NB4 (cell line): ENCODE results near the gene FNDC11.
"Not testable (repeated sequence)": the region's sequence is repeated elsewhere in the genome, so short reads cannot be mapped to it uniquely, and the experiment has no call there.

Experiments
- DNase-seq: peaks from one replicate; pipeline ENCODE4 v3.0.0; 2010; ENCODE audit warnings: low read depth
- H3K4me3 ChIP-seq: one replicate; pipeline ENCODE4 v1.5.1; 2011; ENCODE audit warnings: mild to moderate bottlenecking, low read depth, low read length, moderate library complexity
- MYC ChIP-seq: IDR thresholded peaks from 2 replicates; pipeline ENCODE4 v1.6.1; 2011; ENCODE audit warnings: low read depth, low read length
- POLR2A ChIP-seq: IDR thresholded peaks from 2 replicates; pipeline ENCODE4 v1.6.1; 2011; ENCODE audit warnings: mild to moderate bottlenecking; ENCODE audit not compliant: insufficient read length; ENCODE audit errors: extremely low read depth
- TF ChIP-seq, protein P1 (sequence below): IDR thresholded peaks from one replicate; pipeline ENCODE4 v1.5.1; 2012; ENCODE audit warnings: low read depth, low read length
- TF ChIP-seq, protein P2 (sequence below): IDR thresholded peaks from 2 replicates; pipeline ENCODE4 v1.6.1; 2011; ENCODE audit warnings: low read depth, low read length

Gene FNDC11

DNA sequence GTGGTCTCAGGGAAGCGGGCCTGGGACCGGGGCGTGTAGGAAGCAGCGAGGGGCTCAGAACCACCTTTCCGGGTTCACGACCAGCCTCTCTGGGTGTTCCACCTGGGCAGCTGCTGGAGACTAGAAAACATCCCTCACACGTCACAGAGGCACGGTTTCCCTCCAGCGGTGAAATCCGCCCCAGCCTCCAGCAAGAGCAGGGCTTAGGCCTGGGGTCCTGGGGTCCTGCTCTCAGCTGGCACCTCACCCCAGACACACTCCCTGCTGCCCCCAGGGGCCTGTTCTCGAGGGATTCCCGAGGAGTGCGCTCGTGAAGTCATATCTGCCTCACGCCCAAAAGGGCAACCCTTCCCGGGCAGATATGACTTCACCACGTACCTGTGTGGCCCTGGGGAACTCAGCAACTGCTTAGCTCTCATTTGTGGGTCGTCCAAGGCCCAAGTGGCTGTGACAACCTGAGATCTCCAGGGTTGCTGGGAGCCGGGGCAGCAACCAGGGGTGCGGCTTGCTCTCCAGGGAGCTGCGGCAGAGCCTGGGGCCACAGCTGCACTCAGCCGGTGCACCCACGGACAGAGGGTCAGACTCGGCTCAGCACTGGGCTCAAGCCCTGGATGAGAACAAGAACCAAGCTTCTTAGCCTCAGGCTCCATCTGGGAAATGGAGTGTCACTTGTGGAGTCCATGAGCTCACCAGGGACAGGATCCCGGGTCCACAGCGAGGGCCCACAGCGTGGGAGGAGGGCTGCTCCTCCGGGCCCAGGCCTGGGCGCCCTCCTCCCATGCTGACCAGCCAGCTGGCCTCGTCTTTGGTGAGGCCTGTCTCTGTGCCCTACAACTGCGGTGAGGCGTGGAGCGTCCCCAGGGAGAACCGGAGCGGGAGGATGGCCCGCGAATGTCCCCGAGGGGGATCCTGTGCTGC is 661 bp downstream of the FNDC11 start:
- H3K4me3 ChIP-seq: no peak overlapping the region
- TF ChIP-seq, protein P1, sequence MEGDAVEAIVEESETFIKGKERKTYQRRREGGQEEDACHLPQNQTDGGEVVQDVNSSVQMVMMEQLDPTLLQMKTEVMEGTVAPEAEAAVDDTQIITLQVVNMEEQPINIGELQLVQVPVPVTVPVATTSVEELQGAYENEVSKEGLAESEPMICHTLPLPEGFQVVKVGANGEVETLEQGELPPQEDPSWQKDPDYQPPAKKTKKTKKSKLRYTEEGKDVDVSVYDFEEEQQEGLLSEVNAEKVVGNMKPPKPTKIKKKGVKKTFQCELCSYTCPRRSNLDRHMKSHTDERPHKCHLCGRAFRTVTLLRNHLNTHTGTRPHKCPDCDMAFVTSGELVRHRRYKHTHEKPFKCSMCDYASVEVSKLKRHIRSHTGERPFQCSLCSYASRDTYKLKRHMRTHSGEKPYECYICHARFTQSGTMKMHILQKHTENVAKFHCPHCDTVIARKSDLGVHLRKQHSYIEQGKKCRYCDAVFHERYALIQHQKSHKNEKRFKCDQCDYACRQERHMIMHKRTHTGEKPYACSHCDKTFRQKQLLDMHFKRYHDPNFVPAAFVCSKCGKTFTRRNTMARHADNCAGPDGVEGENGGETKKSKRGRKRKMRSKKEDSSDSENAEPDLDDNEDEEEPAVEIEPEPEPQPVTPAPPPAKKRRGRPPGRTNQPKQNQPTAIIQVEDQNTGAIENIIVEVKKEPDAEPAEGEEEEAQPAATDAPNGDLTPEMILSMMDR: no peak
- TF ChIP-seq, protein P2, sequence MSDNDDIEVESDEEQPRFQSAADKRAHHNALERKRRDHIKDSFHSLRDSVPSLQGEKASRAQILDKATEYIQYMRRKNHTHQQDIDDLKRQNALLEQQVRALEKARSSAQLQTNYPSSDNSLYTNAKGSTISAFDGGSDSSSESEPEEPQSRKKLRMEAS: no peak
- TF ChIP-seq POLR2A (no peak), MYC (no peak)
- DNase-seq: peak; percentile 76

- DNase-seq: no peak
- H3K4me3 ChIP-seq: no peak overlapping the region
- no peak for TF ChIP-seq POLR2A
- TF ChIP-seq, protein P1: no peak
- TF ChIP-seq, protein P2: no peak
- no peak for TF ChIP-seq MYC
These were observed 1.9 kb downstream of the FNDC11 start for GRCh38 chr20:63555661-63556381.

- TF ChIP-seq, protein P1: no peak
- TF ChIP-seq MYC: no peak
- TF ChIP-seq POLR2A: no peak
- TF ChIP-seq, protein P2: no peak
- no peak overlapping the region for H3K4me3 ChIP-seq
- DNase-seq: no peak
These were observed 3.0 kb downstream of the FNDC11 start for GRCh38 chr20:63556873-63557478.

DNA sequence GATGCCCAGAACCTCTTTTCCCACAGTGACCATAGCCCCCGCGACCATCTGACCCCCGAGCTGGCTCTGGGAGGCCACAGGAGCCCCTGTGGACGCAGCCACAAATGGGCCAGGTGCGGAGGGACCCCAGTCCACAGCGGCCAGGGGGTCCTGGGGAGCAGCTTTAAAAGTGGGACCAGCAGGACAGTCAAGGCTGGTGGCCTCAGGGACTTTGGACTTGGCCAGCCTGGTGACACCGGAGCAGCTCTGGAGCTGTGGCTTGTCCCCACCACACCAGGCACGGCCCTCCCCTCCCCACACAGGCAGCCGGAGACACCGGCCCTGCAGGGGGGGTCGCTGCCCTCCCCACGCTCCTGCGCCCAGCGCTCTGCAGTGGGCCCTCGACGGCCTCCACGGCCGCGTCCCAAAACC is 3.5 kb downstream of the FNDC11 start:
- TF ChIP-seq, protein P2: no peak
- no peak for TF ChIP-seq POLR2A
- TF ChIP-seq, protein P1: no peak
- TF ChIP-seq MYC: no peak
- no peak overlapping the region for H3K4me3 ChIP-seq
- no peak for DNase-seq

DNA sequence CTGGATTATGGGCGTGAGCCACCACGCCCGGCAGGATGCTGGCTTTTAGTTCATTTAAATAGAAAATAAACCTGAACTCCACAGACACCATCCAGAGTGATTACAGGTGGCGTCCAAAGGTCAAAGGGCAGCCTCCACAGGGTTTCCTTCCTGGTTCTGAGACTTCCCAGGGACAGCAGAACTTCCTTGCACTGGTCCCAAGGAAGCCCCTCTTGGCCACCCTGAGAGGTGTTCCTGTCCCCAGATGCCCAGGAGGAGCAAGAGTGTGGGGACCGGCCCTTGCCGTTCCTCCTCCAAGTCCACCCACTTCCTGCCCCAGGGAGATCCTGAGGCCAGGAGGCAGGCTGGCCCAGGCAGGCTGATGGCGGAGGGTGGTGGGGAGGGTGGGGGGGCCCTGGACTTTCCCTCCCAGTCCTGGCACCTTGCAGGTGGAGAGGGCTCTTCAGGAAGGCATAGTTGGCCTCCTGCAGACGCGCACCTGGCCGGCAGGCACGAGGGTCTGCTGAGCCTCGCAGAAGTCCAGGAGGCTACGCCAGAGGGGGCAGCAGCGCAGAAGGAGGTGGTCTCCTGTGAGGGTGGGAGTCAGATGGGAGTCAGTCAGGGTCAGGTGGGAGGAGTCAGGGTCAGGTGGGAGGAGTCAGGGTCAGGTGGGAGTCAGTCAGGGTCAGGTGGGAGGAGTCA is 5.0 kb downstream of the FNDC11 start:
- no peak overlapping the region for H3K4me3 ChIP-seq
- DNase-seq: no peak
- no peak for TF ChIP-seq MYC
- TF ChIP-seq, protein P1: no peak
- TF ChIP-seq, protein P2: no peak
- no peak for TF ChIP-seq POLR2A

- H3K4me3 ChIP-seq, DNase-seq: not testable (repeated sequence)
These were observed 5.8 kb downstream of the FNDC11 start for GRCh38 chr20:63559485-63560332.
